Measurements from ENCODE around the gene ZNF444. TPM values are rescaled to one million over a fixed set of nuclear protein-coding genes. Genes with fewer than 3 reads are reported as not detected.
"Not testable (repeated sequence)": the region's sequence is repeated elsewhere in the genome, so short reads cannot be mapped to it uniquely, and the experiment has no call there.

ZNF444 gene
- 31.4 and 35.6 TPM in 2 replicates for total RNA-seq (2014; rRNA removed; shearing (Covaris generic))
- 30.8 and 31.6 TPM in 2 replicates for polyA plus RNA-seq (2015; cell fraction: cytosol; rRNA removed)
- 45.1 and 45.4 TPM in 2 replicates for polyA plus RNA-seq (2015; cell fraction: nucleus; rRNA removed)

DNA sequence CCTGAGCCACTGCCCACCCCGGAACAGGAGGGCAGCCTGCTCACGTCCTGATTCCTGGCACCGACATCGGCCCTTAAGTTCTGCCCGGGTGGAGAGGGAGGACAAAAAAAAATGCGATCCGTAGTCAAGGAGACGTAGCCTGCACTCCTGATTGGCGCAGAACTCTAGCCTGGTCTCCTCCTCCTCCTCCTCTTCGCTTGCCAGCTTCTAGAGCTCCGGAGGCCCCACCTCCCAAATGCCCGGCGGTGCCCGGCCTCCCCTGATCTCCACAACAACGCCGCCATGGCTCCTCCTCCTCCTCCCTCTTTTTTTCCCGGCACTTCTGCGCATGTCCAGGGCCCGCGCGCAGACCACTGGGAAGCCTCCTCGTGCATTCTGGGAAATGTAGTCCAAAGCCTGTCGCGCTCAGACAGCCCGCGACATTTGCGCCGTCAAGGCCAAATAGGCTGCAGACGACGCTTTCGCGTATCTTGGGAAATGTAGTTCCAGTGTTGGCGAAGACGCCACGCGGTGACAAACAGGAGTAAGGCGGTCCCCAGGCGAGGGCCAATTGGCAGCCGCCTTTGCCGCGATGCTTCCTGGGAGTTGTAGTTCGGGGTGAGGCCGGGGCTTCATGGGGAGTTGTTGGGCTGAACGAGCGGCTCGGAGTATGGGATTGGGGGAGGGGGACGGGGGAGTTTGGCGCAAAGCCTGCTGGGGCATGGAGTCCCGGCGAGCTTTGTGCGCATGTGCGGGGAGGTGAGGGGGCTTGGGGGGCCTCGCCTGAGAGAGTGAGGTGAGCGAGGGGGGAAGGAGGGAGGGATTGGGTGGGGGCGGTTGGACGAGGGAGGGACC is at the start of gene ZNF444:
Gene ZNF444 (plus strand): TSS at position 705 of the 834 bp plus-strand sequence. CDS start 5,625 bp downstream, outside the sequence.
- peak; percentile 99 for DNase-seq (ENCODE audit: low read depth)

DNA sequence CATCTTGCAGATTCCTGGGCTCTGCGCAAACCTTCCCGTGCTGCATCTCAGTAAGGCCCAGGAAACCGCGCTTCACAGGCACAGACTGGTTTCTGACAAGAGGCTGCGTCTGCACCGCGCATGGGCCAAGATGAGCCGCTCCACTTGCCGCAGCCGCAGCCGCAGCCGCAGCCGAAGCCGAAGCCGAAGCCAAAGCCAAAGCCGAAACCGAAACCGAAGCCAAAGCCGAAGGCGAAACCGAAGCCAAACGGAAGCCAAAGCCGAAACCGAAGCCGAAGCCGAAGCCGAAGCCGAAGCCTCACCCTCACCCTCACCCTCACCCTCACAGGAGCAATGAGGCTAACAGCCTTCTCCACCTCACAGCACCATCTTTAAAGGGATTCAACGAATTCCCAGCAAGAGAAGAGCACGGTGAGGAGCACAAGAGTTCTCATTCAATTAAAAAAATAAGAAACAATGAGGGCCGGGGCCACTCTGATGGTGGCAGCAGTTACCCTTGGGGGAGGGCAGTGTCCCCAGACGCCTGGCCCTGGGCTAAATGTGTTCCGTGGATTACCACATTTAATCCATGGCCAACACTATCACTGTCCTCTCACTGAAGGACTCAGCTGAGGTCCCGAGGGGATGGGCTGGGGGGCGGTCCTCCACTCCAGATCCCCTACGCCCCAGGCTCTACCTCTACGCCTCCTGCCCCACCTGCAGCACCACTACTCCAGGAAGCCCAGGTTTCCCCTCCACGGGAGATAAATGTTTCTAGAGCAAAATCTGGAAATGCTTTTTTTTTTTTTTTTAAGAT is 49.1 kb upstream of the ZNF444 start:
- DNase-seq (ENCODE audit: low read depth): no peak

GRCh38 chr19:56092685-56093631 is 48.1 kb upstream of the ZNF444 start:
- DNase-seq (ENCODE audit: low read depth): no peak

- DNase-seq (ENCODE audit: low read depth): no peak
Observed at GRCh38 chr19:56094449-56094848, 46.6 kb upstream of the ZNF444 start.

GRCh38 chr19:56096665-56097064 is 44.4 kb upstream of the ZNF444 start:
- DNase-seq (ENCODE audit: low read depth): no peak

- no peak for DNase-seq (ENCODE audit: low read depth)
Observed at GRCh38 chr19:56097306-56097705, 43.8 kb upstream of the ZNF444 start.

GRCh38 chr19:56097776-56098175 is 43.3 kb upstream of the ZNF444 start:
- no peak for DNase-seq (ENCODE audit: low read depth)

DNA sequence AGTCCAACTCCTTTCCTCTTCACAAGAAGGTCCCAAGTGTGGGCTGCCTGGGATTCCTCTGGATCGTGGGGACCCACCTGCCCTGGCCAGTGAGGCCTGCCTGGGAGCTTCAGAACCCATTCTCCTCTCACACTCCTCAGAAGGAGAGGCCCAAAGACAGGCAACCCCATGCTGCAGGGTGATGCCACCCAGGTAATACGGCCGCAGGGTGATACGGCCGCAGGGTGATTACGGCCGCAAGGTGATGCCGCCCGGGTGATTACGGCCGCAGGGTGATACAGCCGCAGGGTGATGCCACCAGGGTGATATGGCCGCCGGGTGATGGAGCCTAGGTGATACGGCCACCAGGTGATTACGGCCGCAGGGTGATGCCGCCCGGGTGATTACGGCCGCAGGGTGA is 42.9 kb upstream of the ZNF444 start:
- DNase-seq (ENCODE audit: low read depth): not testable (repeated sequence)

- DNase-seq (ENCODE audit: low read depth): no peak
Observed at GRCh38 chr19:56098731-56099568, 42.1 kb upstream of the ZNF444 start.

DNA sequence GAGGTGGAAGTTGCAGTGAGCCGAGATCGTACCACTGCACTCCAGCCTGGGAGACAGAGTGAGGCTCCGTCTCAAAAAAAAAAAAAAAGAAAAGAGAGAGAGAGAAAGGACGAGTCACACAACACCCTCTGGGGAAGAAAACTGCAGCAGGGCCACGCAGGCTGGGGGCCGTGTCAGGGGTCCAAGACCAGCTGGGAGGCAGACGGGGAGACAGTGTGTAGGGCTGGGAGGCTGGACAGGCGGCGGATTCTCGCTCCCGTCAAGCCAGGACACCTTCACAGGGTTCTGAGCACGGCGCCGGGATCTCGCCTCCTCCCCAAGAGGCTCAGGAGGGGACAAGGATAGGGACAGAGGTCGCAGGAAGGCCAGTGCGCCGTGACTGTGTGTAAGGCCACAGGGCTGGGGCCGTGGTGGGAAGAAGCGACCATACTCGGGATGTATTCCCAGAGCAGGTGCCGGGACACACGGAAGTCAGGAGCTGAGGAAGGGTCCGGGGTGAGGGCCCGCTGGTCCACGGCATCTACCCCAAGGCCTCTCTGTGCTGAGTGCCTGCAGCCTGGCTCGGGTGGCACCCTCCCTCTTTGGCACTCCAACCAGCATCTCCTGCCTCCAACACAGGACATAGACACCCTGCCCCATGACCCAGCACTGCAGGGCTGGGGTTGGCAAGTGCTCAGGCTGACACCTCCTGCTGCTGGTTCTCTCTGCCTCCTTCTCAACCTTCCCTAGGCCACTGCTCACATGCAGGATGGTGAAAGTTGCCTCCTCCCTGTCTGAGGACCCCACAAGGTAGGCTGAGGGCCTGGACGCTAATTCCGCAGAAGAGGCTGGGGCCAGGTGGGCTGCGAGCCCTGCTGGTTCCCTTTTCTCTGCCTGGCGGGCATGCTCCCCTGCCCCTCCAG is 41.2 kb upstream of the ZNF444 start:
- DNase-seq (ENCODE audit: low read depth): no peak

- no peak for DNase-seq (ENCODE audit: low read depth)
Observed at GRCh38 chr19:56101095-56101494, 40.0 kb upstream of the ZNF444 start.

- DNase-seq (ENCODE audit: low read depth): no peak
Observed at GRCh38 chr19:56101746-56102535, 39.1 kb upstream of the ZNF444 start.

DNA sequence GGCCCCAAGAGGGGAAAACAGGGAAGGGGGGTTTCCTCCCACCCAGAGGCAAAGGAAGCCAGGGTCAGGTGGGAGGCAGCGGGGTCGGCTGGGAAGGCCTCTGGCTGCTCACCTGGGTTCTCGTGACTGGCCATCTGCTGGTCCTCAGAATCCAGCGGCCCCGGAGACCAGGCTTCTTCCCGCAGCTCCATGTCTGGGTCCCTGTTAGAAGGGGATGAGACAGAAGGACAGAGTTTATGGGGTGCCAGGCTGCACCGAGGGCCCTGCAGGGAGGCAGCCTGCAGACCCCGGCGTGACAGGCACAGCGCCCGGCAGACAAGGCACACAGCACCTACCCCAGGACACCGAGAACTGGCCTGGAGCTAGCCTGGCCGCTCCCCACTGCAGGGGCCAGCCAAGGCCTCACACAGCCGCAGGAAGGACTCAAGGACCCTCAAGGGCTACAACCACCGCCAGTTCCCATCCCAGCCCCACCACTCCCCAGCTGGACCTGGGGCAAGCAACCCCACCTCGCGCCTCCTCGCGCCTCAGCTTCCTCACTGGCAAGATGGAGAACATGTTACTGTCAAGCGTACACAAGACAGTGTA is 38.0 kb upstream of the ZNF444 start:
- no peak for DNase-seq (ENCODE audit: low read depth)

DNA sequence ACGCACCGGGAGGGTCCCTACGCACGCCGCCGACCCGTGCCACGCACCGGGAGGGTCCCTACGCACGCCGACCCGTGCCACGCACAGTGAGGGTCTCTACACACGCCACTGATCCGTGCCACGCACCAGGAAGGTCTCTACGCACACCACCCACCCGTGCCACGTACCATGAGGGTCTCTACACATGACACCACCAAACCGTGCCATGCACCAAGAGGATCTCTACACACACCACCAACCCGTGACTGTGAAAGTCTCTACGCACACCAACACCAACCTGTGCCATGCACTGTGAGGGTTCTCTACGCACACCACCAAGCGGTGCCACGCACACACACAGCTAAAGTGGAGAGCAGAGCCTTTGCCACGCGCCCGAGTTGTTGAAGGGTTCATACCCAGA is 36.7 kb upstream of the ZNF444 start:
- no peak for DNase-seq (ENCODE audit: low read depth)

DNA sequence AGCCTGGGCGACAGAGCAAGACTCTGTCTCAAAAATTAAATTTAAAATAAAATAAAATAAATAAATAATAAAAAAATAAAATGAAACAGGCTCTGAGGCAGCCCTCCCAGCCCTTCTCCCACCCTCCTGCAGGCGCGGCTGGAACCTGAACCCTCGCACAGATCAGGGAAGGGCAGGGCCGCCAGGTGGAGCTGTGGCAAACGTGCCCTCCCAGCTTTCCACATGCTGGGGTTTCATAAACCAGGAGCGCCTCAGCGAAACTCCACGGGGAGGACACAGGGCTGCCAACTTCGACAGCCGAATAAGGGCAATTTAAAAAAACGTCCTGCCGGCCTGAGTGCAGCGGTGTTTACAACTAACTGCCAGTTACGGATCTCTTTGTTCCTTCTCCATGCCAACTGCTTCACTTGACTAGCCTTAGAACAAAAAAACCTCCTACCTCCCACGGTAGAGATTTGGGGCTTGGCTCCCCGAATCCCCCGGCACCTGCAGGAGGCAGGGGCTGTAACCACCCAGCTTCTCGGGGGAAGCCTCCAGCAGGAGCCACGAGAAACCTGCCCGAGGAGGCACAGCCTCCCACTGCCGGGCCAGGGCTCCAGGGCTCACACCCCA is 35.9 kb upstream of the ZNF444 start:
- DNase-seq (ENCODE audit: low read depth): no peak

- DNase-seq (ENCODE audit: low read depth): not testable (repeated sequence)
Observed at GRCh38 chr19:56105831-56106396, 35.2 kb upstream of the ZNF444 start.

GRCh38 chr19:56106397-56106849 is 34.7 kb upstream of the ZNF444 start:
- DNase-seq (ENCODE audit: low read depth): no peak

Measured in HT1080 (cell line).